ENCODE measurements around the gene GPRIN1. TPM values are rescaled to one million over a fixed set of nuclear protein-coding genes. Genes with fewer than 3 reads are reported as not detected.

GPRIN1 gene
- total RNA-seq, 4 donors from 2014 or later, result 0.24 to 0.75 (median 0.30) TPM

DNA sequence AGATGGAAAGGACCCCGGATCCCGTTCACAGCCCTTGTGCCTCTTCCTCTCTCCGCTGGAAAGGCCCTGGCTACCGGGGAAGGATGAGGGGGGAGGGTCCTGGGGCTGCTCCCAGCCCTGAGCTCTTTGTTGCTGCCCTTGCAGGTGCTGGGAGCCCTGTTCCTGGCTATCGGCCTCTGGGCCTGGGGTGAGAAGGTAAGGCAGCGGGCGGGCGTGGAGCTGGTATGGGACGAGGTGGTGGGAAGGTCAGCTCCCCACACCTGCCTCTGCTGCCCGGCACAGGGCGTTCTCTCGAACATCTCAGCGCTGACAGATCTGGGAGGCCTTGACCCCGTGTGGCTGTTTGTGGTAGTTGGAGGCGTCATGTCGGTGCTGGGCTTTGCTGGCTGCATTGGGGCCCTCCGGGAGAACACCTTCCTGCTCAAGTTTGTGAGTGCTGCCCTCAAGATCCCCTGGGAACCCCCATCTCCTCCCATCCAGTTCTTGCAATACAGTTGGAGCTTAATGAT, 41.6 kb upstream of the GPRIN1 start:
- WGBS, 2 donors, result 88 to 97% methylated on average over 6 to 11 of the region's 17 CpGs
- Histone ChIP-seq H3K27ac (no peak overlapping the region), H3K4me3 (replicated peaks in 1 of 3) (no peak overlapping the region), H3K27me3 (no peaks in the 10 kb centered on the region), H3K4me1 (peaks cover 11 to 16% of the 10 kb centered on the region in 2 donors), H3K36me3 (peaks cover under 1% of the 10 kb centered on the region in 2 donors), H3K9me3 (no peaks in the 10 kb centered on the region)
- TF ChIP-seq, protein P1, sequence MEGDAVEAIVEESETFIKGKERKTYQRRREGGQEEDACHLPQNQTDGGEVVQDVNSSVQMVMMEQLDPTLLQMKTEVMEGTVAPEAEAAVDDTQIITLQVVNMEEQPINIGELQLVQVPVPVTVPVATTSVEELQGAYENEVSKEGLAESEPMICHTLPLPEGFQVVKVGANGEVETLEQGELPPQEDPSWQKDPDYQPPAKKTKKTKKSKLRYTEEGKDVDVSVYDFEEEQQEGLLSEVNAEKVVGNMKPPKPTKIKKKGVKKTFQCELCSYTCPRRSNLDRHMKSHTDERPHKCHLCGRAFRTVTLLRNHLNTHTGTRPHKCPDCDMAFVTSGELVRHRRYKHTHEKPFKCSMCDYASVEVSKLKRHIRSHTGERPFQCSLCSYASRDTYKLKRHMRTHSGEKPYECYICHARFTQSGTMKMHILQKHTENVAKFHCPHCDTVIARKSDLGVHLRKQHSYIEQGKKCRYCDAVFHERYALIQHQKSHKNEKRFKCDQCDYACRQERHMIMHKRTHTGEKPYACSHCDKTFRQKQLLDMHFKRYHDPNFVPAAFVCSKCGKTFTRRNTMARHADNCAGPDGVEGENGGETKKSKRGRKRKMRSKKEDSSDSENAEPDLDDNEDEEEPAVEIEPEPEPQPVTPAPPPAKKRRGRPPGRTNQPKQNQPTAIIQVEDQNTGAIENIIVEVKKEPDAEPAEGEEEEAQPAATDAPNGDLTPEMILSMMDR (IDR thresholded peaks at IDR 0.05), result no peak
- TF ChIP-seq POLR2A (IDR thresholded peaks at IDR 0.05), result no peak
- intact Hi-C loops (cut with DNase I), result no loop called here
- no peak for DNase-seq

- intact Hi-C loops (cut with DNase I), result no loop called here
- WGBS, 2 donors, result 73 to 76% methylated on average over 8 of the region's 8 CpGs
- TF ChIP-seq, protein P1 (IDR thresholded peaks at IDR 0.05), result no peak
- TF ChIP-seq POLR2A (IDR thresholded peaks at IDR 0.05), result no peak
- Histone ChIP-seq H3K36me3 (no peaks in the 10 kb centered on the region), H3K4me1 (peaks cover 12 to 17% of the 10 kb centered on the region in 2 donors), H3K27ac (no peak overlapping the region), H3K9me3 (no peaks in the 10 kb centered on the region), H3K4me3 (replicated peaks in 1 of 3) (no peak overlapping the region), H3K27me3 (no peaks in the 10 kb centered on the region)
- DNase-seq, result no peak
These were observed 40.5 kb upstream of the GPRIN1 start for GRCh38 chr5:176650354-176650884.

- Histone ChIP-seq H3K27me3 (no peaks in the 10 kb centered on the region), H3K4me1 (peaks cover 12 to 17% of the 10 kb centered on the region in 2 donors), H3K27ac (peak overlapping the region in 2 of 3 donors; percentile 43 to 61), H3K4me3 (replicated peaks in 1 of 3) (peak overlapping the region in 1 of 3 donors; percentile 89), H3K9me3 (no peaks in the 10 kb centered on the region), H3K36me3 (no peaks in the 10 kb centered on the region)
- WGBS, 2 donors, result 76 to 78% methylated on average over 12 to 15 of the region's 15 CpGs
- DNase-seq, result no peak
- intact Hi-C loops (cut with DNase I), result loop anchor here (10.0 kb wide), 1 partner anchor 204 kb away; the partner anchor contains the start of gene FAF2
- TF ChIP-seq POLR2A (IDR thresholded peaks at IDR 0.05), result no peak
- TF ChIP-seq, protein P1 (IDR thresholded peaks at IDR 0.05), result no peak
These were observed 38.7 kb upstream of the GPRIN1 start for GRCh38 chr5:176648474-176649194.

DNA sequence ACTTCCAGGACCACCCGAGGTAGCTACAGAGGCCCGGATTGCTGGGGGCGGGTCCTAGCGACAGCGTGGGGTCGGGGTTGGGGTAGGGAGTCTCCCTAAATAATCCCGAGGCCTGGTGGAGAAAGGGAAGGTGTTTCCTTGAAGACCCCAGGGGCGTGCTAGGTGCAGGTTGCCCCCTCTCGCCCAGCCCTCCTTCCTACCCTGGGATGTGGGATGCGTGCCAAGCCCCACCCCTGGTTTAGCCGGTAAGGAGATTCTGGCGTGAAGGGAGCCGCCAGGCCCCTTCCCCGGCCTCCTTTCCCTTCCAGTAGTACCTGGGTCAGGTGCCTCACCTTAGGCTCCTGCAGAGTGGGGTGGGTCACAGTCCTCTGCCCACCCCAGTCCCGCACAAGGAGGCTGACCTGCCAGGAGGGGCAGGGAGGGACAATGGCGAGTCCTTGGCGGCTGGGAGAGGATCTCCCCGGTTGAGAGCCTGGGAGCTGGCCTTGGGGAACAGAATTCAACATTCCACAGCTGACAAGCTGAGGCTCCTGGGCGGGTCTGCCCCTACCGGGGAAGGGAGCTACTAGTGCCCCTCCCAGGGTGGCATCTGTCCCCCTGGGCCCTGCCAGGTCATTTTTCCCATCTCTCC, 38.0 kb upstream of the GPRIN1 start:
- DNase-seq, result peak; percentile 73 to 81
- Histone ChIP-seq H3K9me3 (no peaks in the 10 kb centered on the region), H3K27me3 (no peaks in the 10 kb centered on the region), H3K4me1 (peaks cover 12 to 17% of the 10 kb centered on the region in 2 donors), H3K4me3 (replicated peaks in 1 of 3) (peak overlapping the region; percentile 26 to 89 (median 43)), H3K36me3 (no peaks in the 10 kb centered on the region), H3K27ac (peak overlapping the region in 2 of 3 donors; percentile 43 to 61)
- WGBS, 2 donors, result 5 to 6% methylated on average over 8 to 9 of the region's 20 CpGs
- intact Hi-C loops (cut with DNase I), result loop anchor here (10.0 kb wide), 1 partner anchor 203 kb away; the partner anchor contains the start of gene FAF2
- no peak for TF ChIP-seq POLR2A (IDR thresholded peaks at IDR 0.05)
- TF ChIP-seq, protein P1 (IDR thresholded peaks at IDR 0.05), result no peak

All from thyroid gland (tissue), 4 donors.